Measurements from ENCODE around the gene MALRD1.

Gene MALRD1

GRCh38 chr10:19033741-19034140, 14.9 kb upstream of the MALRD1 start:
- H3K36me3 ChIP-seq (ENCODE audit: insufficient read depth, low read length) = no peaks in the 10 kb centered on the region
- no peak overlapping the region for H3K27ac ChIP-seq (ENCODE audit: low read depth, low read length, poor library complexity, severe bottlenecking)
- no peaks in the 10 kb centered on the region for H3K79me2 ChIP-seq (ENCODE audit: insufficient read depth, low read length)
- H3K9me3 ChIP-seq (ENCODE audit: low read length) = no peaks in the 10 kb centered on the region
- H2AFZ ChIP-seq (ENCODE audit: low read length) = no peak overlapping the region
- H3K4me2 ChIP-seq (ENCODE audit: low read length) = no peak overlapping the region
- no peaks in the 10 kb centered on the region for H3K27me3 ChIP-seq (ENCODE audit: insufficient read depth, low read length)
- H4K20me1 ChIP-seq (ENCODE audit: insufficient read depth, low read length) = no peaks in the 10 kb centered on the region
- no peak overlapping the region for H3K9ac ChIP-seq (ENCODE audit: low read length)
- no peak for TF ChIP-seq EZH2 (IDR thresholded peaks at IDR 0.05; ENCODE audit: borderline replicate concordance, low read length)
- TF ChIP-seq CTCF (IDR thresholded peaks at IDR 0.05; ENCODE audit: low read length) = no peak
- no peaks in the 10 kb centered on the region for H3K4me1 ChIP-seq (ENCODE audit: insufficient read depth, low read length, severe bottlenecking)
- H3K4me3 ChIP-seq (ENCODE audit: low read depth, low read length, poor library complexity, severe bottlenecking) = no peak overlapping the region
- H3F3A ChIP-seq (ENCODE audit: insufficient read depth, low read length) = no peaks in the 10 kb centered on the region
- no peaks in the 10 kb centered on the region for H3K9me2 ChIP-seq (ENCODE audit: low read depth, low read length)

- Histone ChIP-seq H2AFZ (ENCODE audit: low read length) (no peak overlapping the region), H3F3A (ENCODE audit: insufficient read depth, low read length) (no peaks in the 10 kb centered on the region), H3K4me1 (ENCODE audit: insufficient read depth, low read length, severe bottlenecking) (no peaks in the 10 kb centered on the region), H3K9me3 (ENCODE audit: low read length) (no peaks in the 10 kb centered on the region), H3K79me2 (ENCODE audit: insufficient read depth, low read length) (no peaks in the 10 kb centered on the region), H3K4me2 (ENCODE audit: low read length) (no peak overlapping the region), H3K4me3 (ENCODE audit: low read depth, low read length, poor library complexity, severe bottlenecking) (no peak overlapping the region), H3K27ac (ENCODE audit: low read depth, low read length, poor library complexity, severe bottlenecking) (no peak overlapping the region), H3K27me3 (ENCODE audit: insufficient read depth, low read length) (no peaks in the 10 kb centered on the region), H3K9me2 (ENCODE audit: low read depth, low read length) (no peaks in the 10 kb centered on the region), H3K36me3 (ENCODE audit: insufficient read depth, low read length) (no peaks in the 10 kb centered on the region), H4K20me1 (ENCODE audit: insufficient read depth, low read length) (no peaks in the 10 kb centered on the region), H3K9ac (ENCODE audit: low read length) (no peak overlapping the region)
- TF ChIP-seq CTCF (IDR thresholded peaks at IDR 0.05; ENCODE audit: low read length) (no peak), EZH2 (IDR thresholded peaks at IDR 0.05; ENCODE audit: borderline replicate concordance, low read length) (no peak)
Measured at GRCh38 chr10:19041171-19041570, 7.4 kb upstream of the MALRD1 start.

GRCh38 chr10:19043431-19043830, 5.2 kb upstream of the MALRD1 start:
- H3K27ac ChIP-seq (ENCODE audit: low read depth, low read length, poor library complexity, severe bottlenecking) = no peak overlapping the region
- no peaks in the 10 kb centered on the region for H3K4me1 ChIP-seq (ENCODE audit: insufficient read depth, low read length, severe bottlenecking)
- no peak overlapping the region for H3K9ac ChIP-seq (ENCODE audit: low read length)
- H4K20me1 ChIP-seq (ENCODE audit: insufficient read depth, low read length) = no peaks in the 10 kb centered on the region
- H3F3A ChIP-seq (ENCODE audit: insufficient read depth, low read length) = no peaks in the 10 kb centered on the region
- H3K36me3 ChIP-seq (ENCODE audit: insufficient read depth, low read length) = no peaks in the 10 kb centered on the region
- H3K79me2 ChIP-seq (ENCODE audit: insufficient read depth, low read length) = no peaks in the 10 kb centered on the region
- H3K4me3 ChIP-seq (ENCODE audit: low read depth, low read length, poor library complexity, severe bottlenecking) = no peak overlapping the region
- no peaks in the 10 kb centered on the region for H3K9me3 ChIP-seq (ENCODE audit: low read length)
- H3K9me2 ChIP-seq (ENCODE audit: low read depth, low read length) = no peaks in the 10 kb centered on the region
- H3K4me2 ChIP-seq (ENCODE audit: low read length) = no peak overlapping the region
- no peak for TF ChIP-seq EZH2 (IDR thresholded peaks at IDR 0.05; ENCODE audit: borderline replicate concordance, low read length)
- no peak for TF ChIP-seq CTCF (IDR thresholded peaks at IDR 0.05; ENCODE audit: low read length)
- no peaks in the 10 kb centered on the region for H3K27me3 ChIP-seq (ENCODE audit: insufficient read depth, low read length)
- no peak overlapping the region for H2AFZ ChIP-seq (ENCODE audit: low read length)

Data from OCI-LY1 (cell line).